ENCODE results near the gene FOXS1. TPM values are rescaled to one million over a fixed set of nuclear protein-coding genes. Genes with fewer than 3 reads are reported as not detected.

Gene FOXS1
- total RNA-seq, 2 donors from 2014 or later: 0.45 to 0.52 TPM

DNA sequence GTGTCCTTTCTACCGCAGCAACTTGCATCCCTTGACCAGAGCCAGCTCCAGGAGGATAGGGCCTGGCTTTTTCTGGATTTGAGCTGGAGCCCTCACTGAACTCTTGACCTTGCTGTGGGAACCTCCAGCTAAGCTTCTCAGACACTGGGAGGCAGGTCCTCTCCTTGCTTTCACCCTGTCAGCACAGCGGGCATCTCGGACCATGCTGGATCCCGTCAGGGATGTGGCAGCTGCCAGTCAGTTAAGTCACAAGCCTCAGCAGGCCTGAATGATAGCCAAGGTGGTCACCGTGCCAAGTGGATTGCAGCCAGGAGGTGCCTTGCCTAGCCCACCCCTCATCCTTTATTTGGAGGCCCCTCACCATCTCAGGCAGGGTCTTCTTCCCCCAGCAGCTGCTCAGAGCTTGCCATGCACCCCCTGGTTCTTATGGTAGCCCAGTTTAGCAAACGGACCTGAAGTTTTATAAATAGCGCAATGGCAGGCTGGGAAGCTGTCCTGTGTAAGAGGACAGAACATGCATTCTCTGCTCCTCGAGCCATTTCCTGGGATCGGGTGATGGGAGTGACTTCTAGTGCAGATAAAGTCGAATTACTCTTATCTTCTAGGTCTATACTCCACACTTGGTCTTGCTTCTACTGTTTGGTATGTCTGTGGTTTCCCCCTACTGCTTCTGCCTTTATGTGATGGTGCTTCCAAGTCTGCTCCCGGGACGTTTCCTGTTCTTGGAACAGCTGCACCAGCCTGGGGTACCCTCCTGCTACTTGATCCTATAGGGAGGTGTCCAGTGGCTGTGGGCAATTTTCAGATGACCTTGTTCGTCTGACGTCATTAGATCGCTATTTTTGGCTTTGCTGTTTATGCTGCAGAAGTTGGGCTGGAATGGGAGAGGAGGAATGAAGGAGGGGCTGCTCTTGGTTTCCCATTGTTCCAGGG is 33.3 kb downstream of the FOXS1 start:
- DNase-seq (no peak), ATAC-seq (no peak)
- intact Hi-C loops (cut with DNase I, micrococcal nuclease): no loop called here

DNA sequence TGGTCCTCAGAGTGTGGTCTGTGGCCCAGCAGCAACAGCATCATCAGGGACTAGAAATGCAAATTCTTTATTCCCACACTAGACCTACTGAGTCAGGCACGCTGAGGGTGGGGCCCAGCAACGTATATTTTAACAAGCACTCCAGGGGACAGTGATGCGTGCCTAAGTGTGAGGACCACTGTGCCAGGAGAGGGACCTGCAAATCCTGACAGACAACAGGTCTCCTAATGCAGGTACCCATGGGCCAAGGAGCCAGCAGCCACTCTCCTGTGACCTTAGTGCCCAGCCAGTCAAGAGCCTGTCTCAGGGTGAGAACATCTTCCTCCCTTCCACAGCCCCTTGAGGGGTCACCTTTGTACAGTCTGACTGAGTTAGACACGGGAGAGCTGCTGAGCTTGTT is 34.2 kb downstream of the FOXS1 start:
- intact Hi-C loops (cut with DNase I, micrococcal nuclease): no loop called here
- ATAC-seq (no peak), DNase-seq (no peak)

DNA sequence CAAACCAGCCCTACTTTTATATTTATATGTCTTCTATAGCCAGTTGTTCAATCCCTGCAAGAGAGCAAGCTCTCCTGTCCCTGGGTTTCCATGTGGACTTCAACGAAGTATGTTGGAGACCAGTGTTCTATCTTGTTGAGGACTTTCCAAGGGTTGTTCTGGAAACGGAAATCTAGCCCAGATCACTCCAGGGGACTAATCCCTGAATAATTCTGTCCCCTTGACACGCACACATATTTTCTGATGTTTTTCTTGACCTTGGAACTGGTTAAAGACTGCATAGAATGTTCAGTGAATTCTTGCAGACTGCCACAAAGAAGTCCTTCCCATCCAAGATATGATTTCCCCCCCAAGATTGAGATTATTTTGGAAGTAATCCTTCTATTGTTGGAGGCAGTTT is 35.7 kb downstream of the FOXS1 start:
- DNase-seq (no peak), ATAC-seq (no peak)
- intact Hi-C loops (cut with DNase I, micrococcal nuclease): no loop called here

DNA sequence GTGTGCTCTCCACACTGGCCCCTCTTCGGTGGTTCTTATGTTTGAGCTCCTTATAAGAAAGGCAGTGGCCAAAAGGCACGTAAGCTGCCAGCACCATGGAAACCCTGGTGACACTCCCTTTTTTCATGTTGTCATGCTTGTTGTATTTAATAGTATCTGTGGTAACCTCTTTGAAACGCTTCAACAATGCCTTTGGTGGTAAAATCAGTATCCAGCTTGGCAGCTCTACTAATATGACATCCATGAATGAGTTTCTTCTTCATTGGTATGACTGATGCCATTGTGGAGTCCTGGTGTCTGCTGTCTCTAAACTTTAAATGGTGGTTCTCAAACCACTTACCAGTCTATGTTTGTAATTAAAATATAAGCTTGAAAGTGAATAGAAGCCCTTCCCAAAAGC is 36.9 kb downstream of the FOXS1 start:
- DNase-seq (no peak), ATAC-seq (no peak)
- intact Hi-C loops (cut with DNase I, micrococcal nuclease): no loop called here

DNA sequence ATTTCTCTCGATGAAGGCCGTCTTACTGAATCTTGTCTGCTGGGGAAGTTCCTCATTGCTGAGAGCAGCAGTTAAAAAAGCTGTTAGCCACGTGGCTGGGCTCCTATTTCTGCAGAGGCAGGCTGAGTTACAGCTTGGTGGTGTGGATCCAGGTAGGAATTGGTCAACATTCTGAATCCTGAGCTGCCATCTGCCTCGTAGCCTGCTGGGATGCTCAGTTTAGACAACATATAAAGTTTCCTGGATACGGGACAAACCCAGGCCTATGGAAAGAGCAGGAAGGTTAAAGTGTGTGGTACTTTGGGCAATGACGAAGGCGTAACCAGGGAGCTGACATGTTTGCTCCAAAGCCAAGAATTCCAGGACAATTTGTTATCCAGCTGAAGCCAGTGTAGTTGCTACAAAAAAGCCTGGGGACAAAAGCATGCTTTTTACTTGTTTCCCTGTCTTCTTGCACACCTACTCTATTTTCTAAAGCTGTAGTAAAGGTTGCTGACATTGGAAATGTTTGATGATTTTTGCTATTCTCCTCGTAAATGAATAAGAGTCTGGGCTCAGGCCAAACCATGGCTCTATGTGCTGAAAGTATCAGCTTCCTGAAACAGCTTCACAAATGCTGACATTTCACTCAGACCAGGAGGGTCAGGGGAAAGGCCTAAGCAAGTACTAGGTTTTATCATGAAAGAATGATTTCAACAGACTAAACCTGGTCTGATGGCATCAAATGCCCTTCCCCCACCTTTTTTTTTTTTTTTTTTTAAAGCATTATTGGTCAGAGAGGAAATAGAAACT is 38.6 kb downstream of the FOXS1 start:
- ATAC-seq: no peak
- intact Hi-C loops (cut with DNase I, micrococcal nuclease): no loop called here
- no peak for DNase-seq

DNA sequence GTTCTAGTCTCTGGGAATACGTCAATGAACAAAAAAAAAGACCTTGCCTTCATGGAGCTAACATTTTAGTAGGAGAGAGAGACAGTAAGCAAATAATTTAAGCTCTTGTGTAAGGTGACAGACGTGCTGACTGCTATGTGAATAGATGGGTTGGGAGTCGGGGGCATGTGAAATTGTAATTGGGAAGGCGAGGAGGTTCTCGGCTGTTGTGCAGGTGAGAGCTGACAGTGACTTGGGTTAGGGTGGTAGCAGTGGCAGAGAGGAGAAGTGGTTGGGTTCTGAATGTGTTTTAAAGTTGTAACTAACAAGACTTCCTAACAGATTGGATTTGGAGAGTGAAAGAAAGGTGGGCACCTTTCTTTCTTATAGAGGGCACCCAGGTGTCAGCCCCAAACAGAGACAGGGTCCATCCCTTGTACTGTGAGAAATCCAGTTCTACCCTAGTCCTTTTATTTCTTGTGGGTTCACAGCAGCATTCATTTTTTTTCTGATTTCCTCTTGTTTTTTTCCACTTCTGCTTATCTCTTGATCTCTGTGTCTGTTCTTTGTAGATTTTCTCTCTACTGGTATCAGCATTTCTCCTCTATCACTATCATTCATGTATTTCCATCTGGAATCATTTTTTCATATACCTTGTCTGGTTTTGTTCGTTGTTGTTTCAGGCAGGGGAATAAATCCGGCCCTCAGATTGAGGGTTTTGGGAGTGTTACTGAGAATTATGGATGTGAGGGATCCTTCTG is 41.7 kb downstream of the FOXS1 start:
- ATAC-seq (no peak), DNase-seq (no peak)
- intact Hi-C loops (cut with DNase I, micrococcal nuclease): no loop called here

DNA sequence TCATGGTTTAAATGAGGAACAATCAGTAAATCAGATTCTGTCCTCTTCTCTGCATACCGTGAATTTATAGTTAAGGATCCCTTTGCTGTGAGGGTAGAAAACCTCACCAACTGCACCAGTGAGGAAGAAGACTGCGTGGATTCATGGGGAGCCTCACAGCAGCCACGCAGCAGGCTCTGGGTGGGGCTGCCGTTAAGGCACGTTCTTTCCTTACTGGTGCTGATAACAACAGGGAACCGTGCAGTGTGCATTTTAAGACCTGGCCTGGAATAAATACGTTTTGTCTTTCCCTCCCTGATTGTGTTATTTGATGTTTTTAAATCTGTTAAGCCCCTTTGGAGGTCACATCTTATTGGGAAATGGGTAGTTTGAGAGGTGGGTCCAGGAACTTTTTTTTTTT is 43.9 kb downstream of the FOXS1 start:
- ATAC-seq (no peak), DNase-seq (no peak)
- intact Hi-C loops (cut with DNase I, micrococcal nuclease): no loop called here

DNA sequence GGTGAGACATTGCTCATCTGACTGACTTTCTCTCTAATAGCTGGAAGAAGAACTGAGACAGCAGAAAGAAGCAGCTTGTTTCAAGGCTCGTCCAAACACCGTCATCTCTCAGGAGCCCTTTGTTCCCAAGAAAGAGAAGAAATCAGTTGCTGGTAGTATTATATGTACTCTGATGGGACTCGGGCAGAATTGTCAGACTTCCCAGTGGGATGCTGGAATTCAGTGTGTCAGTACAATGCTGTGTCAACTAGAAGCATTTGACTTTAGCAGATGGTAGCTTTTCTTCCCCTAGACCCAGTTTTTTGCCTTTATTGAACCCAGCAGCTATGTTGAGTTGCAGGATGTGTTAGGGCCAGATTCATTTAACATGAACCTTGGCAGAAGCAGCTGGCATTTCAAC is 48.0 kb downstream of the FOXS1 start:
- DNase-seq (no peak), ATAC-seq (no peak)
- intact Hi-C loops (cut with DNase I, micrococcal nuclease): no loop called here

Other genes starting within 250 kb of the FOXS1 start
- gene ID1, start 240.3 kb downstream of the FOXS1 start, total RNA-seq: 100 to 1,000 TPM; 298 to 363 TPM
- gene COX4I2, start 207.7 kb downstream of the FOXS1 start, total RNA-seq: under 1 TPM in 1 of 2 donors, not detected in 1; 0.67 TPM
- 10 to 100 TPM; 84.8 to 89.0 TPM for gene BCL2L1, start 122.7 kb downstream of the FOXS1 start, total RNA-seq
- gene TPX2, start 106.3 kb downstream of the FOXS1 start, total RNA-seq: 10 to 100 TPM in 1 of 2 donors, 1 to 10 TPM in 1; 7.4 to 15.8 TPM
- gene MYLK2, start 26.2 kb downstream of the FOXS1 start, total RNA-seq: under 1 TPM in 1 of 2 donors, not detected in 1; 0.08 TPM
- gene DUSP15, start 24.9 kb upstream of the FOXS1 start, total RNA-seq: under 1 TPM; 0.27 to 0.78 TPM
- under 1 TPM in 1 of 2 donors, not detected in 1; 0.14 TPM for gene TTLL9, start 25.0 kb upstream of the FOXS1 start, total RNA-seq
- gene PDRG1, start 106.4 kb upstream of the FOXS1 start, total RNA-seq: 1 to 10 TPM; 7.3 to 8.0 TPM
- gene XKR7, start 122.5 kb upstream of the FOXS1 start, total RNA-seq: under 1 TPM; 0.06 to 0.11 TPM
- gene CCM2L, start 164.8 kb upstream of the FOXS1 start, total RNA-seq: 1 to 10 TPM; 1.7 to 2.0 TPM
- gene HCK, start 206.6 kb upstream of the FOXS1 start, total RNA-seq: 1 to 10 TPM; 5.5 to 9.7 TPM

All from left colon (tissue), 2 donors.